ENCODE results near the gene THSD7A.
A peak's percentile ranks its signal among the peaks of the same experiment; 100 is the strongest.

THSD7A gene

GRCh38 chr7:11541330-11541729, 290.7 kb downstream of the THSD7A start:
- no peak for TF ChIP-seq CTCF (conservative IDR thresholded peaks at IDR 0.05)

GRCh38 chr7:11540271-11540761, 291.7 kb downstream of the THSD7A start:
- no peak for TF ChIP-seq CTCF (conservative IDR thresholded peaks at IDR 0.05)
- H3K27ac ChIP-seq: no peak overlapping the region

More at GRCh38 chr7:11541330-11541729, 290.7 kb downstream of the THSD7A start:
- no peak overlapping the region for H3K27ac ChIP-seq

GRCh38 chr7:11539853-11540252, 292.1 kb downstream of the THSD7A start:
- no peak for TF ChIP-seq CTCF (conservative IDR thresholded peaks at IDR 0.05)
- H3K27ac ChIP-seq: no peak overlapping the region

GRCh38 chr7:11538751-11539299, 293.2 kb downstream of the THSD7A start:
- no peak overlapping the region for H3K27ac ChIP-seq
- no peak for TF ChIP-seq CTCF (conservative IDR thresholded peaks at IDR 0.05)

GRCh38 chr7:11533229-11533820, 298.7 kb downstream of the THSD7A start:
- no peak for TF ChIP-seq CTCF (conservative IDR thresholded peaks at IDR 0.05)
- peak overlapping the region; percentile 62 for H3K27ac ChIP-seq

- no peak for TF ChIP-seq CTCF (conservative IDR thresholded peaks at IDR 0.05)
- H3K27ac ChIP-seq: peak overlapping the region; percentile 7
Observed at GRCh38 chr7:11529382-11529781, 302.6 kb downstream of the THSD7A start.

- TF ChIP-seq CTCF (conservative IDR thresholded peaks at IDR 0.05): no peak
- no peak overlapping the region for H3K27ac ChIP-seq
Observed at GRCh38 chr7:11527707-11528106, 304.3 kb downstream of the THSD7A start.

Data from VCaP (cell line).